HG03064 (cell line): ENCODE results near the gene MMP17.
A peak's percentile ranks its signal among the peaks of the same experiment; 100 is the strongest.

Experiments
- ATAC-seq: cut with Tn5 transposase; IDR thresholded peaks from one replicate; pipeline ENCODE4 v1.9.1; 2021; ENCODE audit warnings: low read depth; ENCODE audit not compliant: unreplicated experiment

Gene MMP17

GRCh38 chr12:131892711-131893604, 64.8 kb downstream of the MMP17 start:
- no peak for ATAC-seq

GRCh38 chr12:131893605-131894312, 65.6 kb downstream of the MMP17 start:
- no peak for ATAC-seq

GRCh38 chr12:131894313-131894860, 66.2 kb downstream of the MMP17 start, which contains the start of gene ULK1:
Gene ULK1 (plus strand): TSS chr12:131894622. CDS start chr12:131895002, 380 bp downstream.
- peak; percentile 67 for ATAC-seq

DNA sequence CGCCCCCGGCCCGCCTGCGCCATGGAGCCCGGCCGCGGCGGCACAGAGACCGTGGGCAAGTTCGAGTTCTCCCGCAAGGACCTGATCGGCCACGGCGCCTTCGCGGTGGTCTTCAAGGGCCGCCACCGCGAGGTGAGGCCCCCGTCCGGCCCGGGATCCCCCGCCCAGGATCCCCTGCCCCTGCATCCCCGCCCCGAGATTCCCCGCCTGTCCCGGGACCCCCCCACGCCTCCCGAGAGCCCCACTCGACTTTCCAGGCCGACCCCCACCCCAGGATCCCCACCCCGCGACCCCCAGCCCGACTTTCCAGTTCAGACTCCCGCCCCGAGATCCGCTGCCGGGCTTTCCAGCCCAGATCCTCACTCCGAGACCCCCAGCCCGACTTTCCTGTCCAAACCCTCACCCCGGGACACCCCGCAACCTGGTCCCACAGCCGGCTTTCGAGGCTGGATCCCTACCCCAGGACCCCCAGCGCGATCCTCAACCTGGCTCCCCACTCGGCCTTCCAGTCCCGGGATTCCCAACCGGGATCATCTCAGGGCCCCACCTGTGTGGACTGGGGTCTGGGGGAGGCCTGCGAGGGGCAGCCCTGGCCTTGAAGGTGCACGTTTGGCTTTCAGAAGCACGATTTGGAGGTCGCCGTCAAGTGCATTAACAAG, 66.9 kb downstream of the MMP17 start:
- ATAC-seq = no peak

DNA sequence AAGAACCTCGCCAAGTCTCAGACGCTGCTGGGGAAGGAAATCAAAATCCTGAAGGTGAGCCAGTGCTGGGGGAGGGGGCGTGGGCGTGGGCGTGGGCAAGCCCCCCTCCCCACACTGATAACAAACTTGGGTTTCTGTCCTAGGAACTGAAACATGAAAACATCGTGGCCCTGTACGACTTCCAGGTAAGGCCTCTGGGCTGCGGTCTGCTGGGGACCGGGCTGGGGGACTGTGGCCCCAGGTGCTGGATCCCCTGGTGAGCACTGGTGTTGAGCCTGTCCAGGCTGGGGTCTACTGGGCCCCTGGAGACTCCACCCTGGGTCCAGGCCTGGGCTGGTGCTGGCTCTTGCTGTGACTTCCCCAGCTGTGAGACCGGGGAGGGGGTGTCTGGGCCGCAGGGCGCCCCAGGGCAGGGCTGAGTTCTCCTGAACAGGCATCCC, 67.5 kb downstream of the MMP17 start:
- peak; percentile 19 for ATAC-seq

- ATAC-seq = peak; percentile 56
Observed at GRCh38 chr12:131896080-131896810, 68.1 kb downstream of the MMP17 start.

DNA sequence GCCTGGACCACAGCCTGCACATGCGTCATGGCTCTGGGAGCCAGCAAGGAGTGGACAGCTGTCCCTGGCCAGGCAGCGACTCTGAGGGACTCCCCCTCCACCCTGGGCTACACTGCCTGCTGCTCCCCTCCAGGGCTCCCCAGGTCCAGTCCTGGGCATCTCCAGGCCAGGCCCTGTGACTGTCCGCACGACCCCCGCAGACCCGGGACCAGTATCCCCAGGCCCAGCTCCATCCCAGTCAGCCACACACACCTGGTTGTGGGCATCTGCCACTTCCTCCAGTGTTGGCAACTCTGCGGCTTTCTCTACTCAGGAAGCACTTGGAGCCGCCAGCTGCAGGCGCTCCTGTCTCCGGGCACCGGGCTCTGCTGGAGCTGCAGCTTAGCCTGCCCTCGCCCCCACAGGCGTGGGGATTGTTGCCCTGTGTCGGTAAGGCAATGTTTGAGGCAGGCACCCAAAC, 68.6 kb downstream of the MMP17 start:
- ATAC-seq = no peak

- ATAC-seq = no peak
Observed at GRCh38 chr12:131897276-131897675, 69.1 kb downstream of the MMP17 start.

- no peak for ATAC-seq
Observed at GRCh38 chr12:131897875-131898274, 69.7 kb downstream of the MMP17 start.

GRCh38 chr12:131900397-131900796, 72.2 kb downstream of the MMP17 start:
- no peak for ATAC-seq
